Spinal cord (tissue), 10 donors: ENCODE measurements around the gene IRF5. TPM values are rescaled to one million over a fixed set of nuclear protein-coding genes. Genes with fewer than 3 reads are reported as not detected.

Experiments used
- DNase-seq, 6 donors: peaks; one replicate each; pipeline versions ENCODE4 v3.0.0 to v3.0.0-alpha.2; 2013 to 2015; ENCODE audit warnings: low spot score in 6 of 6, low read depth in 4 of 6
- H3K27ac ChIP-seq: one replicate; pipeline ENCODE4 v1.5.1; 2013; ENCODE audit warnings: low read depth, low read length, control low read depth
- H3K27me3 ChIP-seq: one replicate; pipeline ENCODE4 v1.6.1; 2013; ENCODE audit warnings: low read length; ENCODE audit not compliant: control insufficient read depth, insufficient read depth
- H3K36me3 ChIP-seq: one replicate; pipeline ENCODE4 v1.6.1; 2013; ENCODE audit warnings: low read length; ENCODE audit not compliant: control insufficient read depth, insufficient read depth
- H3K4me1 ChIP-seq: one replicate; pipeline ENCODE4 v1.6.1; 2013; ENCODE audit warnings: low read length; ENCODE audit not compliant: control insufficient read depth, insufficient read depth
- H3K4me3 ChIP-seq: one replicate; pipeline ENCODE4 v1.5.1; 2013; ENCODE audit warnings: low read depth, low read length, control low read depth
- H3K9me3 ChIP-seq: one replicate; pipeline ENCODE4 v1.6.1; 2013; ENCODE audit warnings: low read length; ENCODE audit not compliant: control insufficient read depth, insufficient read depth
- WGBS: methylation state at CpG from one replicate; pipeline ENCODE4 v1.1.5; 2013; ENCODE audit warnings: missing lambda C conversion rate; ENCODE audit not compliant: insufficient coverage; 5-methylcytosine and 5-hydroxymethylcytosine counted together
- polyA plus RNA-seq, 2 donors: library from polyadenylated mRNA; unstranded; fragments of 120-200 nt; gene quantifications; one replicate each; pipeline ENCODE4 v1.2.1, GENCODE V29; 2013; ENCODE audit not compliant: insufficient read length in 2 of 2
- total RNA-seq, 2 donors: library from RNA; depleted of rRNA in 1 of 2; stranded (reverse); fragments of 120-200 nt in 1 of 2; fragments of >200 nt in 1 of 2; gene quantifications; one replicate each; pipeline versions ENCODE4 v1.2.3 to v1.2.4, GENCODE V29; 2013 to 2014
- donor health status: healthy.

Gene IRF5
- total and polyA plus RNA-seq, 4 donors, result 5.0 to 7.7 (median 6.3) TPM

DNA sequence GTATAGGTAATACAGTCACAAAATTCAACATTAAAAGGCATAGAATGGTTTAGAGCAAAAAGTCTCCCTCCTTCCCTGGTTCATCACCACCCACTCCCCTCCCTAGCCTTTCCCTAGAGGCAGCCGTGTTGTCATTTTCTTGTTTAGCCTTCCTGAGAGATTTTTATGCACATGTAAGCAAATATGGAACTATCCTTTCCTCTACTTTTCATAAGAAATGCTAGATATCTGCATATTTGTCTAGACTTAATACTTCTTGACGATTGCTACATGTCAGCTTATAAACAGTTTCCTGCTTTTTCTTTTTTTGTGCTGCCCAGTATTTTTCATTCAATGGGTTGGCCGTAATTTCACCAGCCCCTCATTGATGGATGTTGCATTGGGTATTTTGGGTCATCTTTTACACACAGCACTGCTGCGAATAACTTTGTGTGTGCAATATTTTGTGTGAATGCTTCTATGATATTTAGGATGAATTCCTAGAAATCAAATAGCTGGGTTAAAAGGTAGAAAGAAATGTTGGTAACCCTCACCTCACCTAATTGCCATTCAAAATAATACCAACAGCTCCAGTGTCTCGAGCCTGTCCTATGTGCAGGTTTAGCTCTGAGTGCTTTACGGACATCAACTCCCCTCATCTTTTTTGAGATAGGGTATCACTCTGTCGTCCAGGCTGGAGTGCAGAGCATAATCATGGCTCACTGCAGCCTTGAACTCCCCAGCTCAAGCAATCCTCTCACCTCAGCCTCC lies 6.9 kb downstream of the IRF5 start:
- DNase-seq, result no peak
- WGBS, result 86% methylated on average over 3 of the region's 7 CpGs
- Histone ChIP-seq H3K36me3 (peaks cover 26% of the 10 kb centered on the region), H3K27me3 (peaks cover 15% of the 10 kb centered on the region), H3K9me3 (no peaks in the 10 kb centered on the region), H3K27ac (no peak overlapping the region), H3K4me3 (no peak overlapping the region), H3K4me1 (peaks cover 13% of the 10 kb centered on the region)

DNA sequence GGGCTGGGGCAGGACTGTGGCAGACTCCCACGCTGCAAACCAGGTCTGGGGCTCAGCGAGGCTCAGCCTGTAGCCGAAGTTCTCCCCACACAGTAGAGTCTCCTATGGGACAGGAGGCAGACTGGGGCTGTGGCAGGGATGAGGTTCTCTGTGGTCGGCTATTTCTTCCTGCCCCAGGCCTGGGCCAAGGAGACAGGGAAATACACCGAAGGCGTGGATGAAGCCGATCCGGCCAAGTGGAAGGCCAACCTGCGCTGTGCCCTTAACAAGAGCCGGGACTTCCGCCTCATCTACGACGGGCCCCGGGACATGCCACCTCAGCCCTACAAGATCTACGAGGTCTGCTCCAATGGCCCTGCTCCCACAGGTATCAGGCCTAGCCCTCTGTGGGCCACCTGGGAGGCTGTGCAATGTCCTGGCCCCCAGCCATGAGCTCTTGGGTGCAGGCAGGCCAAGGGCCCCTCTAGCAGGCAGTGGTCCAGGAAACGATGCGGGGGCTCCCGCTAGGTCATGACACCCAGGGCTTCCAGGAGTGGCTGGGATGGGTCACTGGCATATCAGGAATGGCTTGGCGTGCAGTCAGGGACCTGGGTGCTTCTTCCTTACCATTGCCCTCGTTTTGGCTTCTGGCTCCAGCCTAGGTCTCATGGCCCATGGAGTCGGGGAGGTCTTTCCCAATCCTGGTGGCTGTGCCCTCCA lies 8.1 kb downstream of the IRF5 start:
- peaks cover 26% of the 10 kb centered on the region for H3K36me3 ChIP-seq
- peaks cover 4% of the 10 kb centered on the region for H3K27me3 ChIP-seq
- no peak overlapping the region for H3K27ac ChIP-seq
- H3K9me3 ChIP-seq, result no peaks in the 10 kb centered on the region
- no peak for DNase-seq
- WGBS, result 88% methylated on average over 21 of the region's 21 CpGs
- H3K4me1 ChIP-seq, result peaks cover 13% of the 10 kb centered on the region
- no peak overlapping the region for H3K4me3 ChIP-seq

DNA sequence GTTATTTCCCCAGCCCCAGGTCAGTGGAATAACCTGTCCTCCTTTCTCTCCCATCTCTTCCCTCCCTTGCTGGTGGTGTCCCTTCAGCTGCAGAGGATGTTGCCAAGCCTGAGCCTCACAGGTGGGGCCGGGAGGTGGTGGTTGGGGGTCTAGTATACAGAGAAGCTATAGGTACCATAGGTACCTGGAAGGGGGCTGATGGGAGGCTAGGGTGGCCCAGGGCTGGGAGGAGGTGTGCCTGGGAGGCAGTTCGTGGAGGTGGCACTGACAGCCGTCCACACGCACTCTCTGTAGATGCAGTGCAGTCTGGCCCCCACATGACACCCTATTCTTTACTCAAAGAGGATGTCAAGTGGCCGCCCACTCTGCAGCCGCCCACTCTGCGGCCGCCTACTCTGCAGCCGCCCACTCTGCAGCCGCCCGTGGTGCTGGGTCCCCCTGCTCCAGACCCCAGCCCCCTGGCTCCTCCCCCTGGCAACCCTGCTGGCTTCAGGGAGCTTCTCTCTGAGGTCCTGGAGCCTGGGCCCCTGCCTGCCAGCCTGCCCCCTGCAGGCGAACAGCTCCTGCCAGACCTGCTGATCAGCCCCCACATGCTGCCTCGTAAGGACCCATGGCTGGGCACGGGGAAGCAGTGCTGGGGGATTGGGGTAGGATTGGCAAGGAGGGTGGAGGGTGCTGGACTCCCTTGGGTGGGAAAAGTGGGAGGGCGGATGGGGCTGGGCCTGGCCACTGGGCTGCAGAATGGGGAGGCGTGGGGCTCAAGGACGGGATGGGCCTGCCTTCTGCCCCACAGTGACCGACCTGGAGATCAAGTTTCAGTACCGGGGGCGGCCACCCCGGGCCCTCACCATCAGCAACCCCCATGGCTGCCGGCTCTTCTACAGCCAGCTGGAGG lies 9.5 kb downstream of the IRF5 start:
- Histone ChIP-seq H3K9me3 (no peaks in the 10 kb centered on the region), H3K4me3 (no peak overlapping the region), H3K36me3 (peaks cover 31% of the 10 kb centered on the region), H3K27me3 (no peaks in the 10 kb centered on the region), H3K4me1 (peaks cover 7% of the 10 kb centered on the region), H3K27ac (no peak overlapping the region)
- WGBS, result 80% methylated on average over 22 of the region's 22 CpGs
- no peak for DNase-seq

DNA sequence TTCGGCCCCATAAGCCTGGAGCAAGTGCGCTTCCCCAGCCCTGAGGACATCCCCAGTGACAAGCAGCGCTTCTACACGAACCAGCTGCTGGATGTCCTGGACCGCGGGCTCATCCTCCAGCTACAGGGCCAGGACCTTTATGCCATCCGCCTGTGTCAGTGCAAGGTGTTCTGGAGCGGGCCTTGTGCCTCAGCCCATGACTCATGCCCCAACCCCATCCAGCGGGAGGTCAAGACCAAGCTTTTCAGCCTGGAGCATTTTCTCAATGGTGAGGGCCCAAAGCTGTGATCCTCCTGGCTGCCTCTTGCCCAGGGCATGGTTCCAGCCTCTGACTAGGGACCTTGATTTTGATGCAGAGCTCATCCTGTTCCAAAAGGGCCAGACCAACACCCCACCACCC lies 10.1 kb downstream of the IRF5 start:
- no peaks in the 10 kb centered on the region for H3K27me3 ChIP-seq
- WGBS, result 93% methylated on average over 9 of the region's 9 CpGs
- no peaks in the 10 kb centered on the region for H3K9me3 ChIP-seq
- H3K36me3 ChIP-seq, result peaks cover 31% of the 10 kb centered on the region
- DNase-seq, result no peak
- H3K4me1 ChIP-seq, result peaks cover 6% of the 10 kb centered on the region
- no peak overlapping the region for H3K27ac ChIP-seq
- H3K4me3 ChIP-seq, result no peak overlapping the region

DNA sequence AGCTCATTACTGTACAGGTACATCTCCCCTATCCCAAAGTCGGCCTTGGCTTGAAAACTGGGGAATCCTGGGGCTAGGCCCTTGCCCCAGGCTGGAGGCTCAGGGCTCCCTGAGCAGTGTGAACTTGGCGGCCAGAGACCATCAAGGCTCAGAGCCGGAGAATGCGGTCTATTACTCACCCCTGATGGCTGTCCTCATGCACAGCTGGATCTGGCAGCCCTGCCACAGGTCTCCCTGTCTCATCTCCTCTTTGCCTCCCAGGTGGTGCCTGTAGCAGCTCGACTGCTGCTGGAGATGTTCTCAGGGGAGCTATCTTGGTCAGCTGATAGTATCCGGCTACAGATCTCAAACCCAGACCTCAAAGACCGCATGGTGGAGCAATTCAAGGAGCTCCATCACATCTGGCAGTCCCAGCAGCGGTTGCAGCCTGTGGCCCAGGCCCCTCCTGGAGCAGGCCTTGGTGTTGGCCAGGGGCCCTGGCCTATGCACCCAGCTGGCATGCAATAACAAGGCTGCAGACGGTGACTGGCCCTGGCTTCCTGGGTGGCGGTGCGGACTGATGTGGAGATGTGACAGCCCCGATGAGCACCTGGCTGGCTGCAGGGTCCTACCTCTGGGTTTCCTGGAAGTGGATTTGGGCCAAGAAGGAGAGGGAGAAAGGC lies 10.7 kb downstream of the IRF5 start:
- Histone ChIP-seq H3K9me3 (no peaks in the 10 kb centered on the region), H3K27ac (no peak overlapping the region), H3K36me3 (peaks cover 31% of the 10 kb centered on the region), H3K4me3 (no peak overlapping the region), H3K4me1 (peaks cover 6% of the 10 kb centered on the region), H3K27me3 (no peaks in the 10 kb centered on the region)
- 88% methylated on average over 12 of the region's 12 CpGs for WGBS
- DNase-seq, result no peak

DNA sequence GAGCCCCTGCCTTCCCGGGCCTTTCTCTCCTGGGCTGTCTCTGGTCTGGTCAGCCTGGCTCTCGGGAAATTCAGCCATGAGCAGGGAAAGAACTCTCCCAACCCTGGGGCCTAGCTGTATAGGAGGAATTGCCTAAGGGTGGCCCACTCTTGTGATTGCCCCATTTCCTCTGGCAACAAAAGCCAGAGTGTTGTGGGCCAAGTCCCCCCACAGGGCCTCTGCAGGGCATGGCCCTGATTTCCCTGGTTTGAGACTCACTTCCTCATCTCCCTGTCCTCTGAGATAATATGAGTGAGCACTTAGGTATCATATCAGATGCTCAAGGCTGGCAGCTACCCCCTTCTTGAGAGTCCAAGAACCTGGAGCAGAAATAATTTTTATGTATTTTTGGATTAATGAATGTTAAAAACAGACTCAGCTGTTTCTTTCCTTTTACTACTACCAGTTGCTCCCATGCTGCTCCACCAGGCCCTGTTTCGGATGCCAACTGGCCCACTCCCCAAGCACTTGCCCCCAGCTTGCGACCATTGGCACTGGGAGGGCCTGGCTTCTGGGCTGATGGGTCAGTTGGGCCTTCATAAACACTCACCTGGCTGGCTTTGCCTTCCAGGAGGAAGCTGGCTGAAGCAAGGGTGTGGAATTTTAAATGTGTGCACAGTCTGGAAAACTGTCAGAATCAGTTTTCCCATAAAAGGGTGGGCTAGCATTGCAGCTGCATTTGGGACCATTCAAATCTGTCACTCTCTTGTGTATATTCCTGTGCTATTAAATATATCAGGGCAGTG lies 11.4 kb downstream of the IRF5 start:
- H3K27ac ChIP-seq, result no peak overlapping the region
- H3K9me3 ChIP-seq, result no peaks in the 10 kb centered on the region
- peaks cover 6% of the 10 kb centered on the region for H3K4me1 ChIP-seq
- peaks cover 31% of the 10 kb centered on the region for H3K36me3 ChIP-seq
- DNase-seq, result no peak
- 87% methylated on average over 3 of the region's 4 CpGs for WGBS
- H3K27me3 ChIP-seq, result no peaks in the 10 kb centered on the region
- H3K4me3 ChIP-seq, result no peak overlapping the region

DNA sequence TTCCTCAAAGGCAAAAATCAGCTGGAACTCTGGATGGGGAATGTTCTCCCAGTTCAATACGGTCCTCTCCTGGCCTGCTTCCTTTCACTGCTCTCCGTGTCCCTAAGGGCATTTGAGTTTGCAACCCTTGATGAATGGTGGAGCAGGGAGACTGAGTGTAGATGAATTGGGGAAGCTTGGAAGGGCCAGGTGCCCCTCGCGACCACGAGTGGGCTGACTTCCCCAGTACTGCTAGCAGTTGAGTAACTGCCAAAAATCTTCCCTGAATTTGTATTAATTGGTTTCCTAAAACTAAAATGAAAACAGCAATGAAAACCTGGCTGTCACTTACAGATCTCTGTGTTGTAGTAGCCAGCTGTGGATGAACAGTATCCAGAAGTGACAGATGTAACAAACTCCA lies 13.6 kb downstream of the IRF5 start:
- no peak for DNase-seq
- 88% methylated on average over 4 of the region's 5 CpGs for WGBS

DNA sequence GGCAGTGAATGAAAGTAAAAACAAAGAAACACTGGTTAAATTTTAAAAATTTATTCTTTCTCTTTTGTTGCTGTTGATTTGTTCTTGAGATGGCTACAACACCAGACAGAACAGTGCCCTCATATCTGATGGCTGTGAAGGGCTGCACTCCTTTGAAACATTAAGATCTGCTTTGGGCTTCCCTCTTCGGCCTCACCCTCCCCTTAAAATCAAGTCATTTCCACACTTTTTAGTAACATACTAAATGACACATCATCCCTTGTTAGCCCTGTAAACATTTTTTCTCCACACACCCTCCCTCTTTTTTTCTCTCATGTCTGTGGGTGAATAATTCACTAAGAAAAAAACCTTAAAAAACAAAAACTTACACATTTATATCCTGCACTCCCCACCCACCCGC lies 16.4 kb downstream of the IRF5 start:
- Histone ChIP-seq H3K4me3 (no peak overlapping the region), H3K27me3 (no peaks in the 10 kb centered on the region), H3K36me3 (peaks cover 35% of the 10 kb centered on the region), H3K9me3 (no peaks in the 10 kb centered on the region), H3K27ac (no peak overlapping the region), H3K4me1 (peaks cover 3% of the 10 kb centered on the region)
- WGBS, result 100% methylated on average over 1 of the region's 2 CpGs
- no peak for DNase-seq

More for the DNA sequence above, 13.6 kb downstream of the IRF5 start:
- Histone ChIP-seq H3K27ac (no peak overlapping the region), H3K27me3 (no peaks in the 10 kb centered on the region), H3K4me3 (no peak overlapping the region), H3K36me3 (peaks cover 37% of the 10 kb centered on the region), H3K4me1 (peaks cover 9% of the 10 kb centered on the region), H3K9me3 (no peaks in the 10 kb centered on the region)
